GM13976 (cell line): ENCODE data around the gene MYZAP.
"Not testable (repeated sequence)": the region's sequence is repeated elsewhere in the genome, so short reads cannot be mapped to it uniquely, and the experiment has no call there.

Experiments
- DNase-seq: peaks from one replicate; pipeline ENCODE4 v3.0.0; 2012; ENCODE audit warnings: low spot score
- in situ Hi-C: fragments of 300-500 bp; cut with MboI; formaldehyde crosslinking; loops from one replicate; pipeline ENCODE4 v1.12.0; 2022; ENCODE audit warnings: low sequenced_read_pairs, mixed read lengths, inconsistent platforms; ENCODE audit not compliant: unreplicated experiment
- TF ChIP-seq, protein P1 (sequence below): IDR thresholded peaks from 2 replicates; pipeline ENCODE4 v1.5.1; 2012; ENCODE audit warnings: borderline replicate concordance, mild to moderate bottlenecking; ENCODE audit not compliant: insufficient read depth; ENCODE audit errors: extremely low read depth, missing control alignments, control extremely low read depth

The MYZAP gene

DNA sequence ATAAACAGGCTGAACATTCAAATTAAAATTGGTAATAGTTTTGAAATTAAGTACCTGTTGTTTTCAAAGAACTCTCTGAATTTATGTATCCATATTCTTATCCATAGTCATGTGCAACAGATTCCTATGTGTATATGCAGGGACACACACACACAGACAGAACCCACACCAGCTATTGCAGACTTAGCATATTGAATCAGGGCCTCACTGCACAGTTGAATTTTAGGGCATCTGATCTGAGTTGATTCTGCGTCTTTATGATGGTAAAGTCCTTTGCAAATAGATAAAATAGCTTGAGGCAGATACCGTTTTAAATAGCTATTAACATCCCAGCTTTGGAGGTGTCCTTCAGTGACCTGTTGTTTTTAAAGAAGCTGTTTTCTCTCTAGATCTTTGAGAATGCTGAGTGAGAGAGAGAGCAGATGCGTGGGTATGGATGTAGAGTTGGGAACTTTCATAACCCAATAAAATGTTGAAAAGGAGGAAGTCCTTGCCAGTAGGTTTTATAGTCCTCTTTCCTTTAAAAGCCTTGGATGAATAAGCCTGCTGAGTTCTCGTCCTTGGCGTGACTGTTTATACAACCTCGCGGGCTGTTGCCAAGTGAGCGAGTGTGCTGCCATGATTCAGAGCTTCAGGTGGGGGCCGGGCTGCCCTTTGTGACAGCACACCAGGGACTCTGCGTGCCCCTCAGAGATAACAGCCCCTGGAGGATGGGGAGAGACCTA, 18.3 kb downstream of the MYZAP start:
- TF ChIP-seq, protein P1, sequence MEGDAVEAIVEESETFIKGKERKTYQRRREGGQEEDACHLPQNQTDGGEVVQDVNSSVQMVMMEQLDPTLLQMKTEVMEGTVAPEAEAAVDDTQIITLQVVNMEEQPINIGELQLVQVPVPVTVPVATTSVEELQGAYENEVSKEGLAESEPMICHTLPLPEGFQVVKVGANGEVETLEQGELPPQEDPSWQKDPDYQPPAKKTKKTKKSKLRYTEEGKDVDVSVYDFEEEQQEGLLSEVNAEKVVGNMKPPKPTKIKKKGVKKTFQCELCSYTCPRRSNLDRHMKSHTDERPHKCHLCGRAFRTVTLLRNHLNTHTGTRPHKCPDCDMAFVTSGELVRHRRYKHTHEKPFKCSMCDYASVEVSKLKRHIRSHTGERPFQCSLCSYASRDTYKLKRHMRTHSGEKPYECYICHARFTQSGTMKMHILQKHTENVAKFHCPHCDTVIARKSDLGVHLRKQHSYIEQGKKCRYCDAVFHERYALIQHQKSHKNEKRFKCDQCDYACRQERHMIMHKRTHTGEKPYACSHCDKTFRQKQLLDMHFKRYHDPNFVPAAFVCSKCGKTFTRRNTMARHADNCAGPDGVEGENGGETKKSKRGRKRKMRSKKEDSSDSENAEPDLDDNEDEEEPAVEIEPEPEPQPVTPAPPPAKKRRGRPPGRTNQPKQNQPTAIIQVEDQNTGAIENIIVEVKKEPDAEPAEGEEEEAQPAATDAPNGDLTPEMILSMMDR: no peak
- DNase-seq: no peak
- in situ Hi-C loops: no loop called here

DNA sequence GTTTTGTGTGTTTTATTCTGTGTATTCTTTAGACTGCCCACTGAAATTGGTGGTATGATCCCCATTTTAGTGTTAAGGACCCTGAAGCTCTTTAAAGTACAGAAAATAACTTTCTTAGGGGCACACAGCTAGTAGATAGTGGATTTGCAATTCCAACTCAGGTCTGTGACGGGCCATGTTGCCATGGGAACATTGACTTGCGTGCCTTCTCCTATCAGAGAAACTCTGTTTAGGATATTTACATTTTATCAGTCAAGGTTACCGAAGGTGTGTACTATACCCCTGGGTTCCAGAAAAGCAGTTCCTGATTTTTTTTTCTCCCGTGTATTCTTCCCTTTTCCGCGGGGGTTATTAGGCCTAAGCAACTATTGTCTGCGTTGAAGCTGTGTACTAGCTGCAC, 19.4 kb downstream of the MYZAP start:
- in situ Hi-C loops: no loop called here
- TF ChIP-seq, protein P1: no peak
- DNase-seq: no peak

DNA sequence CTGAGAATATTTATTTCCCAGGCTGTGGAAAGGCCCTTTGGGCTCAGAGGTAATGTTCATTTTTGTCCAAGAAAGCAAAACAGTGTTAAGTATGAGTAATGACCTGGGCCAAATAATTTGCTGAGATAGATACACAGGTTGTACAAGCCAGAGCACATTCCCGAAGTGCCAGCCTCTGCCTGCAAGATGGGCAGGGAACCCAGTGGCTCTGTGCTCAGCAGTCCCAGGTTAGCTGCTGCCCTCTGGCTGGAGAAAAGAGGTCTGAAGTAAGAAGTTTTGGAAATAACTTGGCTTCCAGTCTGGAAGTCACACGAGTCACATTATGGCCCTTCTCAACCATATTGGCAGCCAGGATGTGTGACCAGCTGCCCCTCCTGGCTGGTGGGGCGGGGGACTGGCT, 20.2 kb downstream of the MYZAP start:
- TF ChIP-seq, protein P1: no peak
- in situ Hi-C loops: no loop called here
- DNase-seq: no peak

DNA sequence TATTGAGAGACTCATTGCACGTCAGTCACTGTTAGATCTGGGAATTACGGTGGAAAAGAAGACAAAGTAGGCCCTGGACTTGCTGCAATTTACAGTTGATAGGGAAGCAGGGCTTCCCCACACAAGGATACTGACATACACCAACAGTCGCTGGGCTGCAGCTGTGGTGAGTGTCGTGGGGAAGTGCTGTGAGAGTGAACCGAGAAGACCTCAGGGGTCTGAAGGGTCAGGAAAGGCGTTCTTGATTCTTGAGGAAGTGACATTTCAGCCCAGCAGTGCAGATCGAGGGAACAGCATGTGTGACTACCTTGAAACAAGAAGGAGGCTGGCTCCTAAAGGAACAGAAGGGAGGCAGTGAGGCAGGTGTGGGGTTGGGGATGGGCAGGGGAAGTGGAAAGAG, 22.5 kb downstream of the MYZAP start:
- TF ChIP-seq, protein P1: no peak
- in situ Hi-C loops: no loop called here
- DNase-seq: no peak

DNA sequence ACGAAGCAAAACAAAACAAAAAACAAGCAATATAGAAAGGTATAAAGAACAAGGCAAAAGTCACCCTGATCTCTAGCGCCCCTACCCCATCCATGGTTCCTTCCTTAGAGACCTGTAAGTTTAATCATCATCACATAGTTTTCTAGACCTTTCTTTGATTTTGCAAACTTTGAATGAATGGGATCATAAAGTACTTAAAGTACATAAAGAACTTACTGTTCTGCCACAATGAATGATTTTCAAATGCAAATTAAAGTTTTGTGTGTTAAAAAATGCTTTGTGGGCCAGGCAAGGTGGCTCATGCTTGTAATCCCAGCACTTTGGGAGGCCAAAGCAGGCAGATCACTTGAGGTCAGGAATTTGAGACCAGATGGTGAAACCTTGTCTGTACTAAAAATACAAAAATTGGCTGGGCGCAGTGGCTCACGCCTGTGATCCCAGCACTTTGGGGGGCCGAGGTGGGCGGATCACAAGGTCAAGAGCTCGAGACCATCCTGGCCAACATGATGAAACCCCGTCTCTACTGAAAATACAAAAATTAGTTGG, 24.3 kb downstream of the MYZAP start:
- DNase-seq, in situ Hi-C loops: not testable (repeated sequence)

DNA sequence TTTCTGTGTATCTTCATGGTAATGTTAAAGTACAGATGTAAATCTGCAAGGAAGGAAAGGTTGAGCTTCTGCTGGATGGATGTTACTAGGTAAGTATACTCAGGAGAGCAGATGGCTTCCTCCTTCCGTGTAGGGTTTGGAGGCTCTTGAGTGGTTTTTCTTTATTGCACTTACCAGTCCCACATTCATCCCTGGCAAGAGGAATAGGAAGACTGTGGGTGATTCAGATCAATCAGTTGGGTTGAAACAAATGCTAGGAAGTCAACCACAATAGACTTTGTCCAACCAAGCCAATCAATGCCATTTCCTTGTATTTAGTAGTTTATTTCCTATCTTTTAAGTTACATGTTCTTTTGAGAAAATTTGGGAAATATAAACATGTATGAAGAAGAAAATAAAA, 26.6 kb downstream of the MYZAP start:
- no peak for DNase-seq
- in situ Hi-C loops: no loop called here
- TF ChIP-seq, protein P1: no peak

DNA sequence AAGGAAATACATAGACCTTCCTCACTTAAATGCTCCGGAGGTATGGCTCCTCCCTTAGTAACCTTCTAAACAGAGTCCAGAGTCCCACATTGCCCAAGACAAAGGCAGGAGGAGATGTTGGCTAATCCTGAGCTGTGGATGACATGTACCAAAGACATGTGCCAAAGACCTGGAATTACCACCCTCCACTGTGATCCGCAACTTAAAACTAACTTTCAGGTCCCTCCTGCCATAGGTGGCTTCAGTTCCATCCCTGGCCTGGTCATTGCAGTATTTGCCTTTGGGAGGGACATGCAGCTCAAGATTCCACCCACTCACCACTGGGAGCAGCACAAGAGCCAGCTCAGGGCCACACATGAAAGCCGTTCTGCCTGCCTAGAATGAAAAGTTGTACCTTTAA, 28.0 kb downstream of the MYZAP start:
- DNase-seq: no peak
- in situ Hi-C loops: no loop called here
- TF ChIP-seq, protein P1: no peak
